Vagina (tissue), 2 donors: ENCODE results near the gene CACUL1.

ENCODE experiments used
- POLR2A ChIP-seq, 2 donors: fragments of 450-650 bp; IDR thresholded peaks; one replicate each; pipeline ENCODE4 v1.6.1; 2017; ENCODE audit warnings: antibody characterized with exemption in 2 of 2, mild to moderate bottlenecking in 2 of 2, moderate library complexity in 2 of 2
- TF ChIP-seq, protein P1 (sequence below), 3 experiments: fragments of 450-650 bp in 2 of 3; fragments of 200-600 bp in 1 of 3; sonication (generic) in 1 of 3; IDR thresholded peaks; one replicate each; pipeline ENCODE4 v1.5.1; 2017 to 2019; ENCODE audit warnings: antibody characterized with exemption in 3 of 3, mild to moderate bottlenecking in 2 of 3, moderate library complexity in 2 of 3

DNA sequence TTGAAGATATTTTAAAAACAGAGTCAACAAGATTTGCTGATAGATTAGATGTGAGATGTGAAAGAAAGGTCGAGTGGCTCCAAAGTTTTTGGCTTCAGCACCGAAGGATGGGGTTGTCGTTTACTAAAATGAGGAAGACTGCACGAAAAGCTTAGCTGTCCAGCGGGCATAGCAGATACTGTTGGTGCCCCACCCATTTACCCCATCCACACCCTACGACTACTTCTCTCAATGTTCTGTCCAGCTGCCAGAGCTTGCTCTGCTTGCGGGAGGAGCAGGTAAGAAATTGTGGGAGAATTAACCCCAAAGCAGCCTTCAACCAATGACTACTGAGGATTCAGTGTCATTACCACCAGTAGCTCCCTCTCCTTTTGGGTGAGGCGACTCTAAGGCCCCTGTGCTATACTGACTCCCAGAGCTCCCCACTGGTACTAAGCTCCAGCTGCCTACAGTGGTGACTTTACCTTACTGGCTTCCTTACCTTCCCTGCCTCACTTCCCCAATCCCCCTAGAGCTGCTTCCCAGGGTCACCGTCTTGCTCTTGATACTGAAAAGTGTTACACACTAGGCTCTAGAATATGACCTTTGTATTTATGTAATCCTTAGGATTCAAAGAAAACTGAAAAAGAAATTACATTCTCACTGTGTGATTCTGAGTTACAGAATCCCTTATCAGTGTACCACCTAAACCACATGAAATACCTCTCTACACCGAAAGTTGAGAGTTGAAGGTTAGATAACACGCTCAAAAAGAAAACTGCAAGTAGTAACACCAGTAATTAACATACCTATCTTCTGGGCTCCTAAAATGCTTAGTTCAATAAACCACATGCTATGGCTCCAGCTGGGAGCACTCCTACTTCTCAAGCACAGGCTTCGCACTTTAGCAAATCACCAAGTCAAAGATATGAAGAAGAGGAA is 22.3 kb downstream of the CACUL1 start:
- TF ChIP-seq, protein P1, sequence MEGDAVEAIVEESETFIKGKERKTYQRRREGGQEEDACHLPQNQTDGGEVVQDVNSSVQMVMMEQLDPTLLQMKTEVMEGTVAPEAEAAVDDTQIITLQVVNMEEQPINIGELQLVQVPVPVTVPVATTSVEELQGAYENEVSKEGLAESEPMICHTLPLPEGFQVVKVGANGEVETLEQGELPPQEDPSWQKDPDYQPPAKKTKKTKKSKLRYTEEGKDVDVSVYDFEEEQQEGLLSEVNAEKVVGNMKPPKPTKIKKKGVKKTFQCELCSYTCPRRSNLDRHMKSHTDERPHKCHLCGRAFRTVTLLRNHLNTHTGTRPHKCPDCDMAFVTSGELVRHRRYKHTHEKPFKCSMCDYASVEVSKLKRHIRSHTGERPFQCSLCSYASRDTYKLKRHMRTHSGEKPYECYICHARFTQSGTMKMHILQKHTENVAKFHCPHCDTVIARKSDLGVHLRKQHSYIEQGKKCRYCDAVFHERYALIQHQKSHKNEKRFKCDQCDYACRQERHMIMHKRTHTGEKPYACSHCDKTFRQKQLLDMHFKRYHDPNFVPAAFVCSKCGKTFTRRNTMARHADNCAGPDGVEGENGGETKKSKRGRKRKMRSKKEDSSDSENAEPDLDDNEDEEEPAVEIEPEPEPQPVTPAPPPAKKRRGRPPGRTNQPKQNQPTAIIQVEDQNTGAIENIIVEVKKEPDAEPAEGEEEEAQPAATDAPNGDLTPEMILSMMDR (IDR thresholded peaks at IDR 0.05), result no peak
- no peak for TF ChIP-seq POLR2A (IDR thresholded peaks at IDR 0.05)
